ENCODE data around the gene CPNE9. TPM values are rescaled to one million over a fixed set of nuclear protein-coding genes. Genes with fewer than 3 reads are reported as not detected.
A peak's percentile ranks its signal among the peaks of the same experiment; 100 is the strongest.
"Not testable (repeated sequence)": the region's sequence is repeated elsewhere in the genome, so short reads cannot be mapped to it uniquely, and the experiment has no call there.

CPNE9 gene
- total RNA-seq, 1 donor from 2014 or later = not detected

DNA sequence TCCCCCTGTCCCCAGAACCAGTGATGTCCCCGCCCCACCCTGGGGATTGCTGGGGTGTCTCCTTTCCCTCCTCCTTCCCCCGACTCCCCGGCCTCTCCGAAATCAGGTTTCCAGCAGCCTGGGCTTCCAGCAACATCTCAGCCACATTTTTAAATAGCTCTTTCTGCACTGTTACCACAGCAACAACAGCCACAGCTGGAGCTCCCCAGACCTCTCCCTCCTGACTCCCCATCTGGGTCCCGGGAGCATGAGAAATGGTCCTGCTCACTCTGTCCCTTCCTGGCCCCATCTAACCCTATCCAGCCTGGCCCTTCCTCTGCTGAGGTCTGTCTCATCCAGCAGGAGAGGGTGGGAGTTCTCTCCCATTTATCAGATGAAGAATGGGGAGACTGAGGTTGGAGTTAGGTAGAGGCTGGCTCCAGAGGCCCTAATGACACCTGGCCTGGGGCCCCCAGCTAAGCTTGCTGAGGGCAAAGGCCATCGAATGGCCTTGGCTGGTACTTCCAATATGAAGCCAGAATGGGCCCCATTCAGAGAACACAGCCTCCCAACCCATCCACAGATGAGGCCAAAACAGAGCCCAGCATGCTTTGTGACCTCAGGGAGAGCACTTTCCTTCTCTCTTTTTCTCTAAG, 64.6 kb downstream of the CPNE9 start:
- TF ChIP-seq, protein P1, sequence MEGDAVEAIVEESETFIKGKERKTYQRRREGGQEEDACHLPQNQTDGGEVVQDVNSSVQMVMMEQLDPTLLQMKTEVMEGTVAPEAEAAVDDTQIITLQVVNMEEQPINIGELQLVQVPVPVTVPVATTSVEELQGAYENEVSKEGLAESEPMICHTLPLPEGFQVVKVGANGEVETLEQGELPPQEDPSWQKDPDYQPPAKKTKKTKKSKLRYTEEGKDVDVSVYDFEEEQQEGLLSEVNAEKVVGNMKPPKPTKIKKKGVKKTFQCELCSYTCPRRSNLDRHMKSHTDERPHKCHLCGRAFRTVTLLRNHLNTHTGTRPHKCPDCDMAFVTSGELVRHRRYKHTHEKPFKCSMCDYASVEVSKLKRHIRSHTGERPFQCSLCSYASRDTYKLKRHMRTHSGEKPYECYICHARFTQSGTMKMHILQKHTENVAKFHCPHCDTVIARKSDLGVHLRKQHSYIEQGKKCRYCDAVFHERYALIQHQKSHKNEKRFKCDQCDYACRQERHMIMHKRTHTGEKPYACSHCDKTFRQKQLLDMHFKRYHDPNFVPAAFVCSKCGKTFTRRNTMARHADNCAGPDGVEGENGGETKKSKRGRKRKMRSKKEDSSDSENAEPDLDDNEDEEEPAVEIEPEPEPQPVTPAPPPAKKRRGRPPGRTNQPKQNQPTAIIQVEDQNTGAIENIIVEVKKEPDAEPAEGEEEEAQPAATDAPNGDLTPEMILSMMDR (IDR thresholded peaks at IDR 0.05; ENCODE audit: insufficient read depth, low read length, poor library complexity, severe bottlenecking) = no peak
- Histone ChIP-seq H3K27me3 (ENCODE audit: control insufficient read depth, insufficient read depth, low read length) (no peaks in the 10 kb centered on the region), H3K36me3 (ENCODE audit: control insufficient read depth, insufficient read depth, low read length) (no peaks in the 10 kb centered on the region), H3K4me3 (ENCODE audit: low read depth, low read length) (no peak overlapping the region)
- DNase-seq (ENCODE audit: low read depth) = no peak

DNA sequence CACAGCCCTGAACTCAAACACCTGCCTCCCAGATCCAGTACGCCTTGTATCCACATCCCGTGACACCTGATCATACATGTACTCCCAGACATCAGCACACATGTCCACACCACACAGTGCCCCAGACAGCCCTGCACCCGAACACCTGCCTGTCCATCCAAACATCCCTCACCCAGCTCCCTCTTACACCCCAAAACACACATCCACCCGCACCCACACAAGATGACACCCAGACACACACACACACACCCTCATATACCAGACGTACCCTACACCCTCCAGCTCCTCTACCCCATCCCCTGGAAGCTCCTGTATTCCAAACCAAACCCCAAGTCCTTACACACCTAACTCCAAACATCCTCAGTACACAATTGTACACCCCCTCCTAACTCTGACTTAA, 65.4 kb downstream of the CPNE9 start:
- H3K27me3 ChIP-seq (ENCODE audit: control insufficient read depth, insufficient read depth, low read length) = no peaks in the 10 kb centered on the region
- peak overlapping the region; percentile 64 for H3K4me3 ChIP-seq (ENCODE audit: low read depth, low read length)
- H3K36me3 ChIP-seq (ENCODE audit: control insufficient read depth, insufficient read depth, low read length) = no peaks in the 10 kb centered on the region
- DNase-seq (ENCODE audit: low read depth) = no peak
- TF ChIP-seq, protein P1 (IDR thresholded peaks at IDR 0.05; ENCODE audit: insufficient read depth, low read length, poor library complexity, severe bottlenecking) = no peak

DNA sequence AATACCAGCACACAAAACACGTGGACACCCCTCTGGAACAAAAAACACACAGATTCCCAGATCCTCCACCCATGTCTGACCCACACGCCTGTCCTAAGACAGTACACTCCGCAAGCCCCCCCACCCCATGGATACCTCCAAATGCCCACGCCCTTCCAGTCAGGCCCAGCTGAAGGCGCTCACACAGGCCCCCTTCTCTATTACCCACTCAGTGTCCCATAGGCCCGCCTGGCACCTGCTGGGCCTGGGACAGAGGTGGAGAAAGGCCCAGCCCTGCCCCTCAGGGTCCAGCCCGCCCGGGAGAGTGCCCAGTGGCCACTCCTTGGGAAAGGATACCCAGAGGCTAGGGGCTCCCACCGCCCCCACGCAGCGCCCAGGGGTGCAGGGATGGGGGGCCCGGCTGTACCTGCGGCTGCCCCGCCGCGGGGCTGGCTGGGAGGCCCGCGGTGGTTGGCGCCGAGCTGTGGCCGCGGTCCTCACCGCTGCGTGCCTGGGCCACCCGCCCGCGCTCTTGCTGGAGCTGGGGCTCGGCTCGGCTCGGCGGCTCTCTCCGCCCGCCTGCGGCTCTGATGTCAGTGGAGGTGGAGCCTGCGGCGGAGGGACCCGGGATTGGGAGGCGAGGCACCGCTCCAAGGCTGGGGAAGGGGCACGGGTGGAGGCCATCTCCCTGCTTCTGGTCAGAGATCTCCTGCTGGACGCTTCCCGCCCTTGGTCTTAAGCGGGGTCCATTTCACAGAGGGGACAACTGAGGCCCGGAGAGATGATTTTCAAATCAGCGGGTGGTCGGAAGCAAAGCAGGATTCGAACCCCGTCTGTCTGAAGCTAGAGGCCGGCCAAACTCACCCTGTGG, 66.0 kb downstream of the CPNE9 start, which contains the start of gene CAMK1:
Gene CAMK1, minus strand, starts transcription at position 522 of the 850 bp plus-strand sequence. CDS start 2,198 bp downstream, outside the sequence.
- Histone ChIP-seq H3K27me3 (ENCODE audit: control insufficient read depth, insufficient read depth, low read length) (no peaks in the 10 kb centered on the region), H3K36me3 (ENCODE audit: control insufficient read depth, insufficient read depth, low read length) (no peaks in the 10 kb centered on the region), H3K4me3 (ENCODE audit: low read depth, low read length) (peak within 1 kb of the TSS; percentile 64)
- TF ChIP-seq, protein P1 (IDR thresholded peaks at IDR 0.05; ENCODE audit: insufficient read depth, low read length, poor library complexity, severe bottlenecking) = no peak
- no peak for DNase-seq (ENCODE audit: low read depth)

DNA sequence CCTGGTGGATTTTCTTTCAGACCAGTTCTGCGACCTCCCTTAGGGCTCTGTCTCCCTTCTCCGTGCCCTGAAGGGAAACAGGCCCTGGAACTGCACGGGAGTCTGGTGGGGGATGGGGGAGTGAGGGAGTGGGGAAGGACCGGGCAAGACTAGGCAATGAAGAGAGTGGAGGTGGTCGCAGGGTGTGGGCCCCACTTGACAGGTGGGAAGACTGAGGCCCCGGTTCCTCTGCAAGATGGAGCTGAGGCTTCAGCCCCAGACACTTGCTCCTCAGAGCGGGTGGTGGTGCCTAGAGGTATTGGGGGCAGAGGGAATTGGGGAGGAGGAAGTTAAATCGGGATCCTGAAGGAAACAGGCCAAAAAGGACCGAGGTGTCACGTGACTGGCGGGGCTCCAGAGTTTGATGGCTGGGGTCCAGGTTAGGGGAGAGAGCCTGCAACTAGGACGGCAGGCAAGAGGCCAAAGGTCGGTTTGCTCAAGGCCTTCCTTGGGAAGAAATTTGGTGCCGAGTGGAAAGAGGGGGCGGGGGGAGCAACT, 66.7 kb downstream of the CPNE9 start:
- TF ChIP-seq, protein P1 (IDR thresholded peaks at IDR 0.05; ENCODE audit: insufficient read depth, low read length, poor library complexity, severe bottlenecking) = no peak
- H3K36me3 ChIP-seq (ENCODE audit: control insufficient read depth, insufficient read depth, low read length) = no peaks in the 10 kb centered on the region
- DNase-seq (ENCODE audit: low read depth) = no peak
- H3K27me3 ChIP-seq (ENCODE audit: control insufficient read depth, insufficient read depth, low read length) = no peaks in the 10 kb centered on the region
- H3K4me3 ChIP-seq (ENCODE audit: low read depth, low read length) = peak overlapping the region; percentile 64

DNA sequence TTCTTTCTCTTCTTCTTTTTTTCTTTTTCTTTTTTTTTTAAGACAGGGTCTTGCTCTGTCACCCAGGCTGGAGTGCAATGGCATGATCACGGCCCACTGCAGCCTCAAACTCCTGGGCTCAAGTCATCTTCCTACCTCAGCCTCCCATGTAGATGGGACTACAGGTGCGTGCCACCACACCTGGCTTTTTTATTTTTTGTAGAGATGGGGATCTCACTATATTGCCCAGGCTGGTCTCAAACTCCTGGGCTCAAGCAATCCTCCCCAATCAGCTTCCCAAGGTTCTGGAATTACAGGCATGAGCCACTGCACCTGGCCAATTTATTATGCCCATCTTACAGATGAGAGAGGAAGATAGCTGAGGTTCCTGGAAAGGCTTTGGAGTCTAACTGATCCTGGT, 67.4 kb downstream of the CPNE9 start:
- not testable (repeated sequence) for H3K27me3 ChIP-seq (ENCODE audit: control insufficient read depth, insufficient read depth, low read length); H3K36me3 ChIP-seq (ENCODE audit: control insufficient read depth, insufficient read depth, low read length); H3K4me3 ChIP-seq (ENCODE audit: low read depth, low read length); DNase-seq (ENCODE audit: low read depth)

All from kidney epithelial cell (primary cell).